Epithelial cell of esophagus (primary cell): ENCODE measurements around the gene NUTF2.

Experiments used
- DNase-seq: peaks from one replicate; pipeline ENCODE4 v3.0.0; 2010; ENCODE audit warnings: low read depth
- H3K4me3 ChIP-seq: 2 replicates; pipeline ENCODE4 v1.5.1; 2011; ENCODE audit warnings: mild to moderate bottlenecking, low read length, control low read depth
- CTCF ChIP-seq: IDR thresholded peaks from 2 replicates; pipeline ENCODE4 v1.5.1; 2011; ENCODE audit warnings: low read depth, mild to moderate bottlenecking, low read length, control low read depth, inconsistent platforms; ENCODE audit not compliant: insufficient read depth; ENCODE audit errors: missing control alignments

Gene NUTF2

GRCh38 chr16:67873435-67874370, 27.0 kb downstream of the NUTF2 start:
- DNase-seq: no peak

GRCh38 chr16:67874372-67874771, 27.6 kb downstream of the NUTF2 start:
- TF ChIP-seq CTCF: no peak
- peak overlapping the region; percentile 79 for H3K4me3 ChIP-seq
- DNase-seq: no peak

More at GRCh38 chr16:67873435-67874370, 27.0 kb downstream of the NUTF2 start:
- no peak for TF ChIP-seq CTCF
- peak overlapping the region; percentile 79 for H3K4me3 ChIP-seq

- H3K4me3 ChIP-seq: no peak overlapping the region
- DNase-seq: no peak
- TF ChIP-seq CTCF: no peak
Measured at GRCh38 chr16:67877064-67877463, 30.3 kb downstream of the NUTF2 start.

- TF ChIP-seq CTCF: no peak
- DNase-seq: no peak
- H3K4me3 ChIP-seq: no peak overlapping the region
Measured at GRCh38 chr16:67878232-67878631, 31.5 kb downstream of the NUTF2 start.

- no peak for TF ChIP-seq CTCF
- DNase-seq: no peak
- no peak overlapping the region for H3K4me3 ChIP-seq
Measured at GRCh38 chr16:67878846-67879245, 32.1 kb downstream of the NUTF2 start.

- no peak overlapping the region for H3K4me3 ChIP-seq
- no peak for TF ChIP-seq CTCF
- no peak for DNase-seq
Measured at GRCh38 chr16:67879462-67879861, 32.7 kb downstream of the NUTF2 start.
